Stimulated activated CD4-positive, alpha-beta T cell treated with anti-CD3 and anti-CD28 coated beads, TNF-alpha, amount 100 ng/mL, for 4 hours (primary cell): ENCODE measurements around the gene ST7.
"Not testable (repeated sequence)": the region's sequence is repeated elsewhere in the genome, so short reads cannot be mapped to it uniquely, and the experiment has no call there.

ENCODE experiments used
- DNase-seq, 3 experiments: peaks; one replicate each; pipeline ENCODE4 v3.0.0-alpha.2; 2020; ENCODE audit warnings: low read depth in 3 of 3

ST7 gene

DNA sequence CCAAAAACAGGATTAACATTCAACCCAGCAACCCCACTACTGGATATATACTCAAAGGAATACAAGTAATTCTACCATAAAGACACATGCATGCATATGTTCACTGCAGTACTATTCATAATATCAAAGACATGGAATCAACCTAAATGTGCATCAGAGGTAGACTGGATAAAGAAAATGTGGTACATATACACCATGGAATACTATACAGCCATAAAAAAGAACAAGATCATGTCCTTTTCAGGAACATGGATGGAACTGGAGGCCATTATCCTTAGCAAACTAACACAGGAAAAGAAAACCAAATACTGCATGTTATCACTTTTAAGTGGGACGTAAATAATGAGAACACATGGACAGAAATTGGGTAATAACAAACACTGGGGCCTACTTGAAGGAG is 77.5 kb downstream of the ST7 start:
- not testable (repeated sequence) for DNase-seq

- no peak for DNase-seq
These were observed 79.5 kb downstream of the ST7 start for GRCh38 chr7:117032810-117033209.

DNA sequence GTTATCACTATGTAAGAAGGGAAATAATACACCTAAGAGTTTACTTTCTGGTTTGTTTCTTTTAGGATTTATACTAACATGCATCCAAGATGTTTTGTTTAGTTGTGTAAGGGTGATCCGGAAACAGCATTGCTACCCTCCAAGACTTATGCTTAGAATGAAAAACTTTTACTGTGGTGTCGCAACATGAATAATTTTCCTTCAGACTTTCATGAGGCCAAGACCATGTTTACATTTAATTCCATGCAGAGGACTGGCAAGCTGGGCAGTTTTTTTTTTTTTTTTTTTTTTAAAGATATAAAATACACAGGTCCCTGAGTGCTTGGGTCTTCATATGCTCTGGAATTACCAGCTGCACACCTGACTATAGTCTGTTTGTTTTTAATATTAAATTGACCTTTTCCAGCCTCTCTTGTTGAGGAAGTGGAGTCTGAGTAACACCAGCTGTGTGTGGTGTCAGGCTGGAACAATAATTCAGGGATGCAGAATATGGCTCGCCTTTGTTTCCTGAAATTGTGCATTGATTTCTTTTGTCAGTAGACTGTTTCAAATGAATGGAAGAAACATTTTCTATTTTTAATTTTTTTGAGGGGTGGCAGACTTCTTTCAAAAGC is 81.7 kb downstream of the ST7 start:
- no peak for DNase-seq

DNA sequence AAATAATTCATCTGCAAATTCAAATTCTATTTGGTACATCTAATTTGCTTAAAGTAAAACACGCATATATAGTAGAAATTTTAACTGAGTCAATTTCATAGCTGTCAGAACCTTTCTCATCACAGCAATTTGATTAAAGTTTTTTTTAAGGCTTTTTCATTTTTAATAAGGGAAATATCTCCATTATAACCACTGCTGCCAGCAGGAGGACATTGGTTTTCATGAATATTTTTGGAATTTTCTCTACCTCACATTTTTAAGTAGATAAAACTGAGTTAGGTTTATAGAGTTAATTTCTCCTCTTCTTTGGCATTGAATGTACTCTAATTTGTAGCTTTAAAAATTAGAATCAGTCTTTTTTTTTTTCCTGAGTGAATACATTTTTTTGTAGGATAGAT is 82.2 kb downstream of the ST7 start:
- no peak for DNase-seq

DNA sequence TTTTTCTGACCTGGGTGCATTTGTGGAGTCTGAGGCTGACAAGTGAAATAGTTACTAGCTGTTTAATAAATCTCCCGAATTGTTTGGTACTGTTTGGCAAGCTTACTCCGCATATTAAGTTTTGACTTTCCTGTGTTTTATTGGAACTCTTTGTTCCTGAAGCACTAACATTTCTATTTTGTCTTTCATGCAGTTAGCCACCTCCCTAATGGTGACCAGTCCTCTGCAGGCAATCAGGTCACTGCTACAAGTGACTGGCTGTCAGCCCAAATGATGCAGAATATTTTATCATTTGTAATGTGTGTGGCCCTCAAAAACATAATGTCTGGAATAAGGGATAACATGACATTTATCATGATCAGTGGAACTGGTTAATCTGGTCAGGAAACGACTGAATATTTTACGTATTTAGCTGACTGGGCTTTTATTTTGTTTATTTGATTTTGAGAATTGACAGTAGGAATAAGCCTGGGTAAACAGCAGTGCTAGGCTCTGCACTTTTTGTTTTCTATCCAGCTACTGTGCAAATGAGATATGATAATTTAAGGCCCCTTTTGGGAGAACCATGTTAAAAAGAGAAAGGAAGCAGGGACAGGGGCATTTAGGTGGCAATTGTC is 82.9 kb downstream of the ST7 start:
- no peak for DNase-seq

- DNase-seq: no peak
These were observed 83.5 kb downstream of the ST7 start for GRCh38 chr7:117036836-117037235.

- DNase-seq: no peak
These were observed 85.1 kb downstream of the ST7 start for GRCh38 chr7:117038408-117038807.

DNA sequence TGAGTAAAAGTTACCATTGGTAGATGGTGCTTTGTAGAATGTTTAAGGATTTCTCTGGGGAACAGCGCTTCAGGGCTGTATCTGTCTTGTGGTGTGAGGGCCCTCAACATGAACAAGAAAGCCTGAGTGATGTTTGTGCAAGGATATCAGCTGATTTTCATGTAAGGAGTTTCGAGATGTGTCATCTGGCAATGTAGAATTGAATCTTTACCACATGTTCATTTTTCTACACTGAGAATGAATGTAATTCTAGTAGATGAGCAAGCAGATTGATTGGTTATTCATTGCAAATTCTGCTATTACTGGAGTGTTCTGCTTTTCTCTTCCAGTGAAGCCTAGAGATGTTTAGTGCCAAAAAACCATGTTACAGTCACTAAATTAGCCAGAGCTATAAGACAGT is 87.7 kb downstream of the ST7 start:
- no peak for DNase-seq

GRCh38 chr7:117041822-117042221 is 88.5 kb downstream of the ST7 start:
- DNase-seq: no peak

DNA sequence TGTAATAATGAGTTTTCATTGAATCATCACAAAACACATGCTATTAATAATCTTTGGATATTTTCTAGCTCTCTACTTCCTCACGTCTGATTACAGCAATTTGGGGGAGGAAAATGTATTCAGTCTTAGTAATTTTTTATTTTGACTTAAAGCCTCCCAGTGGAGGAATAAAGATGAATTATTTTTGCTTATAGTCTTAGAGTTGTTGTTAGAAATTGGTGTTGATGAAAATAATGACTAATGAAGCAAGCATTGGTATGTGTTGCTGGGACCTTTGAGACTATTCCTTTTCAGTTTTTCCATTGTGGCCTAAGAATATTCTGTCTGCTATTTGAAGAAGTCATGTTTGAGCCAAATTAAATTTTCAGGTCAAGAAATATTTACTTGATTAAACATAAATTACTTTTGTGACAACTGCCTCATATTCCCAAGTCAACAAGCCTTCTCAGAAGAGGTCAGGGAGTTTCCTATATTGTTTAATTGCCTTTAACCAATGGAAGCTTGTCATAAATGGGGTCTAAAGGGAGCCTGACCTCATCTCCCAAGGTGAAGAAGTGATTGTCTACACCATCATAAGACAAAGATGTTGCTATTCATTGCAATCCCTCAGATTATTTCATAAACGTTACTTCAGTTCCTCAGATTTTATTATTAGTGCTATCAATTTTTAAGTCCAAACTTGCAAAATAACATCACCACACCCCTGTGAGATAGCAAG is 90.0 kb downstream of the ST7 start:
- no peak for DNase-seq

- DNase-seq: no peak
These were observed 91.4 kb downstream of the ST7 start for GRCh38 chr7:117044664-117045063.

GRCh38 chr7:117045927-117046710 is 92.8 kb downstream of the ST7 start:
- DNase-seq: no peak

GRCh38 chr7:117047496-117047895 is 94.2 kb downstream of the ST7 start:
- no peak for DNase-seq

GRCh38 chr7:117048114-117048866 is 95.0 kb downstream of the ST7 start:
- no peak for DNase-seq

- no peak for DNase-seq
These were observed 95.6 kb downstream of the ST7 start for GRCh38 chr7:117048882-117049281.

- no peak for DNase-seq
These were observed 98.5 kb downstream of the ST7 start for GRCh38 chr7:117051808-117052207.

DNA sequence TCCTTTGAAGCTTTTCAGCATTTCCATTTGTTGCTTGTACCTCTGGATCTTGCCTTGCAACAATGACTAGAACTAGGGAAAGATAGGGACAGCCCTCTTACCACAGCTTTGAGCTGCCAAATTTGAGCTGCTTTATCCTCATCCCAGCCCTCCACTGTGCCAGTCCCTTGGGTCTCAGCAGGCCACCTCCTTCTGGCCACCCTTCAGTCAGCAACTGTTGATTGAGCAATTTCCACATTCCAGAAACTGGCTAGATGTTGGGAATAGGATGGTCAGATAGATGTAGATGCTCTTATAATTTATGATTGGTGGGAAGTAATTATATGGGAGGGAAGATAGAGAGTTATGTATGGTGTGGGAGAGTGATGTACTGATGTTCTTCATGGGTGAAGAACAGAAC is 100.1 kb downstream of the ST7 start:
- no peak for DNase-seq

DNA sequence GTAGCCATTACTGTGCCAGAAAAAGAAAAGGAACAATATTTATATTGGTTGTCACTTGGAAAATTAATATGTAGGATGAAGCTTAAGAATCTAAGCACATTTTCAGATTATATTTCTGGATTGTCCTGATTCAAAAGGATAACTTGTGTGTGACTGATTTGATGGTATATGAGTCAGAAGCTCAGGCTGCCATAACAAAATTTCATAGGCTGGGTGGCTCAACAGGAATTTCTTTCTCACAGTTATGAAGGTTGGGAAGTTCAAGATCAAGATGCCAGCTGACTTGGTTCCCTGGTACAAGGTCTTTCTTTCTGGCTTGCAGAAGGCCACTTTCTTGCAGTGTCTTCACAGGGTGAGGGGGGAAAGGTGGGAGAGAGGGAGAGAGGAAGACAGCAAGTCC is 108.5 kb downstream of the ST7 start:
- DNase-seq: no peak

DNA sequence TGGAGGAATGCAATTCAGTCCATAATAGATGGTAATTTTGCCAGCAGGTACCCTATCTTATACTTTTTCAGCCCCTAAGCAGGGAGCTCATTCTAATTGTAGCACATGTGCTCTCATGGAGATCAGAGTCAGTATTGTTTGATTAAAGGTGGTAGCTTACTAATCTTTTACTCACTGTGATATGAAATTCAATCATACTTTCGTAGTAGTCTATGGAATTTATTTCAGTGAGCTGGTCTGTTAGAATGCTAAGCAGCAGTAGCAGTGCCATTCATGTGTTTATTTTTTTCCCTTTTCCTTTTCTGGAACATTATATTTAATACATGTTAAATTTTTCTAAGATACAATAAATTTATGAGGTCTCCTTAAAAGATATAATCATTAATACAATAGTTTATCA is 109.0 kb downstream of the ST7 start:
- no peak for DNase-seq

DNA sequence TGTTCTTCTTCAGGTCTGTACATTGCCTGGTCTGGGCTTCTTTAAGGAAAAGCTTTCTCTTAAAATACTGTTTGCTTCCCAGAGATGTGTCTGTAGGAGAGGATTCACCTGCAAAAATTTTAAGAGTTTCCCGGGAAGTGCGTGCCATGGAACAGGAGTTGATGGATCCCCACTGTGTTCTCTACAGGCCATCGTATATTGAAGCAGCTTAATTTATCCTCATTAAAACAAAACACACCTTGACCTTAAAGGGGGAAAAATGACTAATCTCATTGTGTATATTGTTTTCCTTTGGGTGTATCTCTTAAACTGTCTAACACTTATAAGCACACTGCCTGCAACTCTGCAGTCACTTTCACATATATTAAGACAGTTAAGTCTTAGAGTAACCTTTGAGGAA is 111.4 kb downstream of the ST7 start:
- no peak for DNase-seq

DNA sequence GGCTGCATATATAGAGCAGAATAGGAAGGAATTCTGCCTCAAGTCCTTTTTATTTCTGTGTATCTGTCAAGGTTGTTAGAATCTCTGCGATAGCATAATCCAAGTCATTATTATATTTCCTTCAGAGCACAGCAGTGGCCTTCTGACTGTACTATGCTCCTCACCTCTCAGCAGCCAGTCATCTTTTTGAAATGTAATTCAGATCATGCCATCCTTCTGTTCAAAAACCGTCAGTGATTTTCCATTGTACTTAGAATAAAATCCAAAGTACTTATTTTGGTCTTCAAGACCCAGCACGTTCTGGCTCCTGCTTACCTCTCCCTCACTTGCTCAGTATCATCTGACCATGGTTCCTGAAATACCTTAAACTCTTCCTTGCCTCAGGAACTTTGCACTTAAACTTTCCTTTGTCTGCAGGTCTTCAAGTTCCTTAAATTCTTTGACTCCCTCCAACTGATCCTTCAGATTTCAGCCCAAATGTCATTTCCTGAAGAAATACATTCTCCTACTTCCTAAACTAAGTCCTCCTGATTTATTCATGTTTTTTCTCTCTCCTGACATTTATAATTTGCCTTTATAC is 112.4 kb downstream of the ST7 start:
- no peak for DNase-seq
